Putamen (tissue), 1 donor: ENCODE measurements around the gene HCAR2.
"Not testable (repeated sequence)": the region's sequence is repeated elsewhere in the genome, so short reads cannot be mapped to it uniquely, and the experiment has no call there.

Source experiments
- DNase-seq: peaks from one replicate; pipeline ENCODE4 v3.0.0-alpha.2; 2016; ENCODE audit warnings: low spot score

HCAR2 gene

DNA sequence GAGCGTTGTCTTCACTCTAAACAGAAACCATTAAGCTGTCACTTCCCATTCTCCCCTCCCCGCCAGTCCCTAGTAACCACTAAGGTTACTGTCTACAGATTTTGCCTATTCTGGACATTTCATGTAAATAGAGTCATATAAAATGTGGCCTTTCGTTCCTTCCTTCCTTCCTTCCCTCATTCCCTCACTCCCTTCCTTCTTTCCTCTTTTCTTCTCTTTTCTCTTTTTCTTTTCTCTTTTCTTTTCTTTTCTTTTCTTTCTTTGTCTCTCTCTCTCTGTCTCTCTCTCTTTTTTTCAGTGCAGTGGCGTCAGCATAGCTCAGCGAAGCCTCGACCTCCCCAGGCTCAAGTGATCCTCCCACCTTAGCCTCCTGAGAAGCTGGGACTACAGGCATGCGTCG is 37.8 kb downstream of the HCAR2 start:
- no peak for DNase-seq

- DNase-seq, result no peak
Observed at GRCh38 chr12:122661938-122662337, 41.2 kb downstream of the HCAR2 start.

GRCh38 chr12:122661246-122661645 is 41.9 kb downstream of the HCAR2 start:
- DNase-seq, result no peak

GRCh38 chr12:122659579-122659978 is 43.6 kb downstream of the HCAR2 start:
- DNase-seq, result no peak

GRCh38 chr12:122656298-122656697 is 46.9 kb downstream of the HCAR2 start:
- no peak for DNase-seq

- DNase-seq, result not testable (repeated sequence)
Observed at GRCh38 chr12:122653291-122653690, 49.9 kb downstream of the HCAR2 start.

GRCh38 chr12:122651520-122652224 is 51.5 kb downstream of the HCAR2 start:
- no peak for DNase-seq
